Glomerular visceral epithelial cell (primary cell): Measurements from ENCODE around the gene FBXL12.
"Not testable (repeated sequence)": the region's sequence is repeated elsewhere in the genome, so short reads cannot be mapped to it uniquely, and the experiment has no call there.

Source experiments
- DNase-seq: peaks from one replicate; pipeline ENCODE4 v3.0.0-alpha.2; 2016; ENCODE audit errors: extremely low spot score

FBXL12 gene

DNA sequence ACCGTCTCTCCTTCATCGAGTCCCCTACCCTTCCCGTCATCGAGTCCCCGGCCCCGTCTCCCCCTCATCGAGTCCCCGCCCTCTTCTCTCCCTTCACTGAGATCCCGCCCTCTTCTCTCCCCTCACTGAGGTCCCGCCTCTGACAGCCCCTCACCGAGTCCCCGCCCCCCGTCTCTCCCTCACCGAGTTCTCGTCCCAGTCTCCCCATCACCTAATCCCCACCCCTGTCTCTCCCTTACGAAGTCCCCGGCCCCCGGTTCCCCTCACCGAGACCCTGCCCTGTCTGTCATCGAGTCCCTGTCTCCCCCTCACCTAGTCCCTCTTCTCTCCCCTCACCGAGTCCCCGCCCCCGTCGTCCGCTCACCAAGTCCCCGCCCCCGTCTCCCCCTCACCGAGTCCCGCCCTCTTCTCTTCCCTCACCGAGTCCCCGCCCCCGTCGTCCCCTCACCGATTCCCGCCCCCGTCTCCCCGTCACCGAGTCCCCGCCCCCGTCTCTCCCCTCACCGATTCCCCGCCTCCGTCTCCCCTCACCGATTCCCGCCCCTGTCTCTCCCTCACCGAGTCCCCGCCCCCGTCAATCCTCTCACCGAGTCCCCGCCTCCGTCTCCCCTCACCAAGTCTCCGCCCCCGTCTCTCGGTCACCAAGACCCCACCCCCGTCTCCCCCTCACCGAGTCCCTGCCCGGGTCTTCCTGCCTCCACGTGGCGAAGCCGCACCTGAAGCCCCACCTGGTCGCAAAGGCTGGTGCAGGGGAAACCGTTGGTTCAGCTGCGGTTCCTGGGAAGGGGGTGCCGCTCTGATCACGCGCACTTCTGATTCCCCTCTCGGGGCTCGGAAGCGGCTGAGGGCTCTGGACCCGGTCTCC is 26.4 kb downstream of the FBXL12 start:
- peak; percentile 85 for DNase-seq

- peak; percentile 94 for DNase-seq
These were observed 27.2 kb downstream of the FBXL12 start for GRCh38 chr19:9791552-9792205.

- peak; percentile 29 for DNase-seq
These were observed 27.9 kb downstream of the FBXL12 start for GRCh38 chr19:9791073-9791367.

DNA sequence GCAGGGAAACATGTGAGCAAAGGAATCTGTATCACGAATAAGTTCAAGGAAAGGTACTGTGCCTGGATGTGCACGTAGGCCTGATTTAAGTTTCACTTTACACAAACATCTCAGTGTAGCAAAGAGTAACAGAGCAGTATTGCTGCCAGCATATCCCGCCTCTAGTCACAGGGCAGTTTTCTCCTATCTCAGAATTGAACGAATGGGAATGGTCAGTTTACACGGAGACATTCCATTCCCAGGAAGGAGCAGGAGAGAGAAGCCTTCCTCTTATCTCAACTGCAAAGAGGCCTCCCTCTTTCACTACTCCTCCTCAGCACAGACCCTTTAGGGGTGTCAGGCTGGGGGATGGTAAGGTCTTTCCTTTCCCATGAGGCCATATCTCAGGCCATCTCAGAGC is 29.3 kb downstream of the FBXL12 start:
- not testable (repeated sequence) for DNase-seq

DNA sequence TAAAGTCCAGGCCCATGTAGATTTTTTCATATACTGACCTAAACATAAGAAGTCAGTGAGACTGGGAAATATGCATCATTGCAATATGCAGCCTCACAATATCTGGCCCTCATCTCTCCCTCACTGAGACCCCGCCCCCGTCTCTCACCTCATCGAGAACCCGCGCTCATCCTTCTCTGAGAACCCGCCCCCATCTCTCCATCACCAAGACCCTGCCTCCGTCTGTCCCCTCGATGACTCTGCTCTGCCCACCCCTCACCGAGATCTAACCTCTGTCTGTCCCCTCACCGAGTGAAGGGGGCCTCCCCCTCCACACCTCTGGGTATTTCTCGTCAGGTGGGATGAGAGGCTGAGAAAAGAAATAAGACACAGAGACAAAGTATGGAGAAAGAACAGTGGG is 29.8 kb downstream of the FBXL12 start:
- DNase-seq = no peak

- DNase-seq = not testable (repeated sequence)
These were observed 30.3 kb downstream of the FBXL12 start for GRCh38 chr19:9788604-9789003.

- no peak for DNase-seq
These were observed 32.1 kb downstream of the FBXL12 start for GRCh38 chr19:9786819-9787218.

DNA sequence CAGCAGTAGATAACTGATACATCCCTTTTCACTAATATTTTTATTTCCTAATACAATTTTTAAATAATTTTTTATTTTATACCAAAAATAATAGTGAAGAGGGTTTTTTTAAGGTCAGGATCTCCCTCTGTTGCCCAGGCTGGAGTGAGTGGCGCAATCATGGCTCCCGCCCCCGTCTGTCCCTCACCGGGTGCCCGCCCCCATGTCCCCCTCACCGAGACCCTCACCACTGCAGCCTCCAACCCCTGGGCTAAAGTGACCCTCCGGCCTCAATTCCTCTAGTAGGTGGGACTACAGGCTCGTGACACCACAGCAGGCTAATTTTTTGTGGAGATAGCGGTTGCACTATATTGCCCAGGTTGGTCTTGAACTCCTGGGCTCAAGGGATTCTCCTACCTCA is 32.5 kb downstream of the FBXL12 start:
- DNase-seq = no peak

DNA sequence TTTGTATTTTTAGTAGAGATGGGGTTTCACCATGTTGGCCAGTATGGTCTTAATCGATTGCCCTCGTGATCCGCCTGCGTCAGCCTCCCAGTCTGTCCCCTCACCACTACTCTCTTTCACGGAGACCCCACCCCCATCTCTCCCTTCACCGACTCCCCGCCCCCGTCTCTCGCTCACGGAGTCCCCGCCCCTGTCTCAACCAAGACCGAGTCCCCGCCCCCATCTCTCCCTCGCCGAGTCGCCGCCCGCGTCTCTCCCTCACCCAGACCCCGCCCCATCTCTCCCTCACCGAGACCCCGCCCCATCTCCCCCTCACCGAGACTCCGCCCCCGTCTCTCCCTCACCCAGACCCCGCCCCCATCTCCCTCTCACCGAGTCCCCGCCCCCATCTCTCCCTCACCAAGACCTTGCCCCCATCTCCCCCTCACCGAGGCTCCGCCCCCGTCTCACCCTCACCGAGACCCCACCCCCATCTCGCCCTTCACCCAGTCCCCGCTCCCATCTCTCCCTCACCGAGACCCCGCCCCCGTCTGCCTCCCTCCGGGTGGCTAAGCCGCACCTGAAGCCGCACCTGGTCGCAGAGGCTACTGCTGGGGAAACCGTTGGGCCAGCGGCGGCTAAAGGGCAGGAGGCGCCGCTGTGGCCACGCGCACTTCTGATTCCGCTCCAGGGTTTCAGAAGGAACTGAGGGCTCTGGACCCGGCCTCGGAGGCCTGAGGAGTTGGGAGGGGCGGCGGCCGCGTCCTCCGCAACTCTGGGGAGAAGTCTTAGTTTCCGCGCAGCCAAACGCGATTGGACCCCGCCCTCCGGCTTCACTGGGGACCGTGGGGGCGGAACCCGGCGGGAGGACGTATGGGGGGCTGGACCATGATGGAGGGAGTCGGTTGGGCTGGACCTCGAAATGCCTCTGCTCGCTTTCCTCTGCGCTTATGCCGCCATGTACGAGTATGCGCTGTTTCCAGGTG is 33.2 kb downstream of the FBXL12 start:
- peak; percentile 92 for DNase-seq

DNA sequence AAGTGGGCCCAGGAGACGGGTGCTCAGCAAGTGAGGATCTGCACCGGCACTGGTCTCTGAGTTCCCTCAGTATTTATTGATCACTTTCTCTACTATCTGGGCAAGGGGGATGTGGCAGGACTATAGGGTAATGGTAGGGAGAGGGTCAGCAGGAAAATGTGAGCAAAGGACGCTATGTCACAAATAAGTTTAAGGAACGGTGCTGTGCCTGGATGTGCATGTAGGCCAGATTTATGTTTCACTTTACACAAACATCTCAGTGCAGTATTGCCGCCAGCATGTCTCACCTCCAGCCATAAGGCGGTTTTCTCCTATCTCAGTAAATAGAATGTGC is 34.7 kb downstream of the FBXL12 start:
- not testable (repeated sequence) for DNase-seq

GRCh38 chr19:9782338-9782737 is 36.5 kb downstream of the FBXL12 start:
- DNase-seq = no peak

DNA sequence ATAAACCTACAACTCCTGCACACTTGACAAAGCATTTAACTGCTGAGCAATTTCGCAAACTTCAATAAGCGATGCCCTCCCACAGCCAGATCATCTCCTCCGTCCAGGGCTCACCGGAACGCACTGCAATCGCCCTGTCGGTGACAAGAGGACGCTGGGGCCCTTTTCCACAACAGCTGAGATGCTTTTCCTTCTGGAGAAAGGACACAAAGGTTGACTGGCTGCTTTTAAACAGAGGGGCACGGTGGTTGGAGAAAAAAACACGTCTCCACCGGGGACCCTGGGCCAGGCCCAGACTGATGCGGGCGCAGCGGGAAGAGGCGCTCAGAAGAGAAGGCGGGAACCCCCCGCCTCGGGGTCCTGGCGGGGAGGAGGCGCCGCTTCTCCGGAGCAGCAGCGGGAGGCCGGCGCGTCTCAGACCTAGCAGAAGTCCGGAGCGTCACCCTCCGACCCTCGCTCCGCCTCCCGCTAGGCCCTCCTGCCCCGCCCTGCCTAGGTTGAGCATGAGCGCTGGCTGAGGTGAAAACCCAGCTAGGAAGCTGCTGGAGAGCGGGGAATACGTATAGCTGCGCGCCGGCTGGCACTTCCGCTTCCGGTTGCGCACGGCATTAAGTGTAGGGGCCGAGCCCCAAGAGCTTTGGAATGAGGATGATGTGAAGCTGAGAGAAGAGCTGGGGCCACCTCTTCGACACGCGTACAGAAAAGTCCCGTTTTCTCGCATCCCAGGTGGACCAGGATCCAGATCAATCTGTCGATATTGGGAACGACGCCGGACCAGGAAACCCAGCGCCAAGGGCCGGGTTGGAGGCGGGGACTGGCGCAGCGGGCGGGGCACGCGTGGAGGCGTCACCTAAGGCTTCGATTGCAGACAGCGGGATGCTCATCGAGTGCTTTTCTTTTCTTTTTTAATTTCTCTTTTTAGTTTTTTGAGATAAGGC is 50.4 kb downstream of the FBXL12 start, which contains the start of gene ZNF846:
Gene ZNF846 (minus strand): TSS at position 564 of the 938 bp plus-strand sequence. CDS start 3,788 bp downstream, outside the sequence.
- peak; percentile 96 for DNase-seq
